ENCODE data around the gene RASGRF2.
"Not testable (repeated sequence)": the region's sequence is repeated elsewhere in the genome, so short reads cannot be mapped to it uniquely, and the experiment has no call there.

Gene RASGRF2

GRCh38 chr5:80987078-80987766 lies 27.1 kb downstream of the RASGRF2 start:
- DNase-seq = no peak

GRCh38 chr5:80988419-80988935 lies 28.3 kb downstream of the RASGRF2 start:
- no peak for DNase-seq

GRCh38 chr5:80989883-80990282 lies 29.7 kb downstream of the RASGRF2 start:
- DNase-seq = no peak

GRCh38 chr5:80990527-80990926 lies 30.4 kb downstream of the RASGRF2 start:
- no peak for DNase-seq

- no peak for DNase-seq
Measured at GRCh38 chr5:80990971-80991370, 30.8 kb downstream of the RASGRF2 start.

GRCh38 chr5:80995908-80996307 lies 35.7 kb downstream of the RASGRF2 start:
- no peak for DNase-seq

- no peak for DNase-seq
Measured at GRCh38 chr5:80998590-80998979, 38.4 kb downstream of the RASGRF2 start.

GRCh38 chr5:81003811-81004386 lies 43.7 kb downstream of the RASGRF2 start:
- no peak for DNase-seq

GRCh38 chr5:81005708-81006107 lies 45.5 kb downstream of the RASGRF2 start:
- DNase-seq = no peak

- no peak for DNase-seq
Measured at GRCh38 chr5:81006231-81006630, 46.1 kb downstream of the RASGRF2 start.

GRCh38 chr5:81006947-81007636 lies 46.9 kb downstream of the RASGRF2 start:
- no peak for DNase-seq

- DNase-seq = no peak
Measured at GRCh38 chr5:81007637-81008027, 47.5 kb downstream of the RASGRF2 start.

- no peak for DNase-seq
Measured at GRCh38 chr5:81010336-81011169, 50.4 kb downstream of the RASGRF2 start.

- DNase-seq = no peak
Measured at GRCh38 chr5:81014348-81014747, 54.2 kb downstream of the RASGRF2 start.

- DNase-seq = no peak
Measured at GRCh38 chr5:81016116-81016515, 56.0 kb downstream of the RASGRF2 start.

- DNase-seq = no peak
Measured at GRCh38 chr5:81017320-81017719, 57.2 kb downstream of the RASGRF2 start.

GRCh38 chr5:81018608-81019007 lies 58.4 kb downstream of the RASGRF2 start:
- DNase-seq = not testable (repeated sequence)

GRCh38 chr5:81019748-81020147 lies 59.6 kb downstream of the RASGRF2 start:
- no peak for DNase-seq

GRCh38 chr5:81020478-81021167 lies 60.5 kb downstream of the RASGRF2 start:
- DNase-seq = no peak

- no peak for DNase-seq
Measured at GRCh38 chr5:81021486-81021885, 61.3 kb downstream of the RASGRF2 start.

- DNase-seq = no peak
Measured at GRCh38 chr5:81021951-81022687, 62.0 kb downstream of the RASGRF2 start.

GRCh38 chr5:81022688-81023084 lies 62.5 kb downstream of the RASGRF2 start:
- DNase-seq = no peak
